GM23248 (cell line): ENCODE data around the gene MAN1C1. TPM values are rescaled to one million over a fixed set of nuclear protein-coding genes. Genes with fewer than 3 reads are reported as not detected.

Source experiments
- DNase-seq: peaks from one replicate; pipeline ENCODE4 v3.0.0-alpha.2; 2015
- H2AFZ ChIP-seq: fragments of 200-600 bp; sonication (generic); 2 replicates; pipeline ENCODE4 v1.6.1; 2016; ENCODE audit warnings: antibody characterized with exemption
- H3F3A ChIP-seq: fragments of 200-600 bp; sonication (generic); 2 replicates; pipeline ENCODE4 v1.6.1; 2016; ENCODE audit warnings: mild to moderate bottlenecking, antibody characterized with exemption, mixed run types; ENCODE audit not compliant: insufficient read depth
- H3K27ac ChIP-seq: fragments of 200-600 bp; sonication (generic); 2 replicates; pipeline ENCODE4 v1.5.1; 2016; ENCODE audit warnings: mild to moderate bottlenecking
- H3K27me3 ChIP-seq: fragments of 200-600 bp; sonication (generic); replicated peaks from 2 replicates; pipeline ENCODE4 v1.6.1; 2016; ENCODE audit warnings: mild to moderate bottlenecking; ENCODE audit not compliant: insufficient read depth
- H3K36me3 ChIP-seq: fragments of 200-600 bp; sonication (generic); 2 replicates; pipeline ENCODE4 v1.6.1; 2016; ENCODE audit warnings: low read depth, mild to moderate bottlenecking
- H3K4me1 ChIP-seq: fragments of 200-600 bp; sonication (generic); 2 replicates; pipeline ENCODE4 v1.6.1; 2016; ENCODE audit warnings: mild to moderate bottlenecking; ENCODE audit not compliant: insufficient read depth
- H3K4me2 ChIP-seq: fragments of 200-600 bp; sonication (generic); one replicate; pipeline ENCODE4 v1.6.1; 2016; ENCODE audit warnings: mild to moderate bottlenecking; ENCODE audit not compliant: unreplicated experiment
- H3K4me3 ChIP-seq: fragments of 200-600 bp; sonication (generic); 2 replicates; pipeline ENCODE4 v1.5.1; 2016; ENCODE audit warnings: mild to moderate bottlenecking
- H3K79me2 ChIP-seq: fragments of 200-600 bp; sonication (generic); 2 replicates; pipeline ENCODE4 v1.6.1; 2016; ENCODE audit warnings: mild to moderate bottlenecking; ENCODE audit not compliant: insufficient read depth
- H3K9ac ChIP-seq: fragments of 200-600 bp; sonication (generic); 2 replicates; pipeline ENCODE4 v1.6.1; 2016; ENCODE audit warnings: mild to moderate bottlenecking
- H3K9me2 ChIP-seq: fragments of 200-600 bp; sonication (generic); 2 replicates; pipeline ENCODE4 v1.6.1; 2016; ENCODE audit warnings: mixed run types, mild to moderate bottlenecking, moderate library complexity; ENCODE audit not compliant: insufficient read depth
- H3K9me3 ChIP-seq: fragments of 200-600 bp; sonication (generic); one replicate; pipeline ENCODE4 v1.6.1; 2017; ENCODE audit warnings: low read depth
- H4K20me1 ChIP-seq: fragments of 200-600 bp; sonication (generic); 2 replicates; pipeline ENCODE4 v1.6.0; 2016; ENCODE audit not compliant: insufficient read depth
- EZH2 ChIP-seq: fragments of 200-600 bp; sonication (generic); IDR thresholded peaks from 2 replicates; pipeline ENCODE4 v1.6.1; 2018; ENCODE audit warnings: antibody characterized with exemption, mild to moderate bottlenecking; ENCODE audit not compliant: insufficient read depth, poor library complexity, severe bottlenecking
- EZH2phosphoT487 ChIP-seq: fragments of 200-600 bp; sonication (generic); IDR thresholded peaks from 2 replicates; pipeline ENCODE4 v1.6.1; 2018; ENCODE audit warnings: antibody characterized with exemption, moderate library complexity, mild to moderate bottlenecking, low read depth; ENCODE audit not compliant: insufficient read depth
- WGBS, 2 experiments: methylation state at CpG; one replicate each; pipeline ENCODE4 v1.1.6; 2015 to 2017; ENCODE audit warnings: low lambda C conversion rate in 2 of 2, low coverage in 1 of 2; ENCODE audit errors: missing lambda C conversion rate in 2 of 2; 5-methylcytosine and 5-hydroxymethylcytosine counted together
- in situ Hi-C: fragments of 300-500 bp; cut with MboI; formaldehyde crosslinking; loops from 2 replicates; pipeline ENCODE4 v1.15.0; 2020
- polyA plus RNA-seq: library from polyadenylated mRNA; unstranded; fragments of >200 nt; fragmentation: Nextera tagmentation; extraction: Ambion mirVana; gene quantifications from 2 replicates; pipeline ENCODE4 v1.2.1, GENCODE V29; 2016
- total RNA-seq: library from RNA; depleted of rRNA; stranded (reverse); fragments of >200 nt; shearing (Covaris generic); gene quantifications from 2 replicates; pipeline ENCODE4 v1.2.3, GENCODE V29; 2014

Gene MAN1C1
- total and polyA plus RNA-seq, 2 experiments from 2014 or later = 0.29 to 1.1 TPM

DNA sequence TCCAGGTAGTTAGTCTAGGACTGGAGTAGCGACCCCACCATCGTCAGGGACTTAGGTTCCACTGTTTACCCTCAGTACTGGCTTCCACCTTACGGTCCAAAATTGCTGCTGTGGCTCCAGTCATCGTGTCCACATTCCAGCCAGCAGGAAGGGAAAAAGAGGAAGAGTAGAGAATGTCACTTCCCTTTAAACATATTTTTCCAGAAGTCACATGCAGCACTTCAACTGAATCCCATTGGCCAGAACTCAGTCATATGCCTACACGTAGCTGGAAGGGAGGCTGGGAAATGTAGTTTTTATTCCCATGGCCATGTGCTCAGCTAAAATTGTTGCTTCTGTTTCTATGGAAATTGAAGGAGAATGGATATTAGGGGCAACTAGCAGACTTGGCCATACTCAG, 99.3 kb downstream of the MAN1C1 start:
- TF ChIP-seq EZH2phosphoT487 (no peak), EZH2 (no peak)
- 88 to 90% methylated on average over 5 of the region's 5 CpGs for WGBS, 2 experiments
- in situ Hi-C loops = no loop called here

DNA sequence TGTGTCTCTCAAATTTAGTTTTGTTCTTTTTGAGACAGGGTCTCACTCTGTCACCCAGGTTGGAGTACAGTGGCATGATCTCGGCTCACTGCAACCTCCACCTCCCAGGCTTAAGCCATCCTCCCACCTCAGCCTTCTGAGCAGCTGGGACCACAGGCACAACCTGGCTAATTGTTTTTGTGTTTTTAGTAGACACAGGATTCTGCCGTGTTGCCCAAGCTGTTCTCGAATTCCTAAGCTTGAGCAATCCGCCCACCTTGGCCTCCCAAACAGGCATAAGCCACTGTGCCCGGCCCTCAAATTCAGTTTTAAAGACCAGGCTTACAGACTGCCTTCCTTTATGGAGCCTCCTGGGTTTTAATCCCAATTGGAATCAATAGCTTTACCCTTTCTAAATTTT, 99.7 kb downstream of the MAN1C1 start:
- 69 to 71% methylated on average over 5 of the region's 5 CpGs for WGBS, 2 experiments
- Histone ChIP-seq H3K36me3 (no peaks in the 10 kb centered on the region), H2AFZ (no peak overlapping the region), H3K4me2 (no peak overlapping the region), H3K27ac (no peak overlapping the region), H3K9me3 (no peaks in the 10 kb centered on the region), H3K4me3 (no peak overlapping the region), H3K79me2 (no peaks in the 10 kb centered on the region), H3K9me2 (no peaks in the 10 kb centered on the region), H3K4me1 (no peaks in the 10 kb centered on the region), H4K20me1 (no peaks in the 10 kb centered on the region), H3K27me3 (no peaks in the 10 kb centered on the region), H3F3A (no peaks in the 10 kb centered on the region), H3K9ac (no peak overlapping the region)
- no peak for TF ChIP-seq EZH2
- TF ChIP-seq EZH2phosphoT487 = no peak
- in situ Hi-C loops = no loop called here
- DNase-seq = no peak

More for the DNA sequence above, 99.3 kb downstream of the MAN1C1 start:
- H3K4me2 ChIP-seq = no peak overlapping the region
- H3K79me2 ChIP-seq = no peaks in the 10 kb centered on the region
- H3K9me2 ChIP-seq = no peaks in the 10 kb centered on the region
- H3K27me3 ChIP-seq = no peaks in the 10 kb centered on the region
- H3K4me3 ChIP-seq = no peak overlapping the region
- DNase-seq = no peak
- no peaks in the 10 kb centered on the region for H3K9me3 ChIP-seq
- no peak overlapping the region for H3K9ac ChIP-seq
- no peak overlapping the region for H2AFZ ChIP-seq
- peaks cover 4% of the 10 kb centered on the region for H3F3A ChIP-seq
- no peaks in the 10 kb centered on the region for H4K20me1 ChIP-seq
- no peak overlapping the region for H3K27ac ChIP-seq
- no peaks in the 10 kb centered on the region for H3K36me3 ChIP-seq
- H3K4me1 ChIP-seq = no peaks in the 10 kb centered on the region

DNA sequence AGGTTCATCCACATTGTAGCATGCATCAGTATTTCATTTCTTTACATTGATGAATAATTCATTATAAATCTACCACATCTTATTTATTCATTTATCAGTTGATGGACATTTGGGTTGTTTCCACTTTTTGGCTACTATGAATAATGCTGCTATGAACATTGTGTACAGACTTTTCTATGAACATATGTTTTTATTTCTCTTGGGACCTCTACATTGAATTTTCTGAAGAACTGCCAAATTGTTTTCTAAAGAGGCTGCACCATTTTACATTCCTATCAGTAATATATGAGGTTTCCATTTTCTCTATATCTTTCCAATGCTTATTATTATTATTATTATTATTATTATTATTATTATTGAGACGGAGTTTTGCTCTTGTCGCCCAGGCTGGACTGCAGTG, 102.1 kb downstream of the MAN1C1 start:
- H3K27me3 ChIP-seq = no peaks in the 10 kb centered on the region
- no peak overlapping the region for H3K4me2 ChIP-seq
- H3K9me2 ChIP-seq = no peaks in the 10 kb centered on the region
- H3K36me3 ChIP-seq = no peaks in the 10 kb centered on the region
- H3K27ac ChIP-seq = no peak overlapping the region
- H3F3A ChIP-seq = no peaks in the 10 kb centered on the region
- H3K9ac ChIP-seq = no peak overlapping the region
- TF ChIP-seq EZH2phosphoT487 (no peak), EZH2 (no peak)
- no peak overlapping the region for H2AFZ ChIP-seq
- in situ Hi-C loops = no loop called here
- H3K4me3 ChIP-seq = no peak overlapping the region
- 93 to 96% methylated on average over 2 of the region's 2 CpGs for WGBS, 2 experiments
- H3K79me2 ChIP-seq = no peaks in the 10 kb centered on the region
- H3K9me3 ChIP-seq = no peaks in the 10 kb centered on the region
- no peaks in the 10 kb centered on the region for H3K4me1 ChIP-seq
- H4K20me1 ChIP-seq = no peaks in the 10 kb centered on the region
- no peak for DNase-seq

DNA sequence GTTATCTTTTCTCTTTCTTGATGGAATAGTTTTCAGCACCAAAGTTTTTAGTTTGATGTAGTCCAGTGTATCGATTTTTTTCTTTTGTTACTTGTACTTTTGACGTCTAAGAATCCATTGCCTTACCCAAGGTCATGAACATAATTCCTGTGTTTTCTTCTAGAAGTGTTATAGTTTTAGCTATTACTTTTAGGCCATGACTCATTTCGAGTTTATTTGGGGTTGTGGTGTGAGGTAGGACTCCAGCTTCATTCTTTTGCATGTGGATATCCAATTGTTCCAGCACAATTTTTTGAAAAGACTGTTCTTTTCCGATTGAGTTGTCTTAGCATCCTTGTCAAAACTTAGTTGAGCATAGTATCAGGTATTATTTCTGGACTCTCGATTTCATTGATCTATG, 104.0 kb downstream of the MAN1C1 start:
- in situ Hi-C loops = no loop called here
- Histone ChIP-seq H3K27ac (no peak overlapping the region), H3K27me3 (no peaks in the 10 kb centered on the region), H3K9ac (no peak overlapping the region), H3K9me3 (no peaks in the 10 kb centered on the region), H3K4me2 (no peak overlapping the region), H3K4me1 (no peaks in the 10 kb centered on the region), H3K79me2 (no peaks in the 10 kb centered on the region), H4K20me1 (no peaks in the 10 kb centered on the region), H3K4me3 (no peak overlapping the region), H3F3A (no peaks in the 10 kb centered on the region), H2AFZ (no peak overlapping the region), H3K9me2 (no peaks in the 10 kb centered on the region), H3K36me3 (no peaks in the 10 kb centered on the region)
- no peak for DNase-seq
- WGBS, 2 experiments = 71% methylated on average over 5 of the region's 5 CpGs
- TF ChIP-seq EZH2phosphoT487 (no peak), EZH2 (no peak)
